ENCODE data around the gene PRPF19.

The PRPF19 gene

DNA sequence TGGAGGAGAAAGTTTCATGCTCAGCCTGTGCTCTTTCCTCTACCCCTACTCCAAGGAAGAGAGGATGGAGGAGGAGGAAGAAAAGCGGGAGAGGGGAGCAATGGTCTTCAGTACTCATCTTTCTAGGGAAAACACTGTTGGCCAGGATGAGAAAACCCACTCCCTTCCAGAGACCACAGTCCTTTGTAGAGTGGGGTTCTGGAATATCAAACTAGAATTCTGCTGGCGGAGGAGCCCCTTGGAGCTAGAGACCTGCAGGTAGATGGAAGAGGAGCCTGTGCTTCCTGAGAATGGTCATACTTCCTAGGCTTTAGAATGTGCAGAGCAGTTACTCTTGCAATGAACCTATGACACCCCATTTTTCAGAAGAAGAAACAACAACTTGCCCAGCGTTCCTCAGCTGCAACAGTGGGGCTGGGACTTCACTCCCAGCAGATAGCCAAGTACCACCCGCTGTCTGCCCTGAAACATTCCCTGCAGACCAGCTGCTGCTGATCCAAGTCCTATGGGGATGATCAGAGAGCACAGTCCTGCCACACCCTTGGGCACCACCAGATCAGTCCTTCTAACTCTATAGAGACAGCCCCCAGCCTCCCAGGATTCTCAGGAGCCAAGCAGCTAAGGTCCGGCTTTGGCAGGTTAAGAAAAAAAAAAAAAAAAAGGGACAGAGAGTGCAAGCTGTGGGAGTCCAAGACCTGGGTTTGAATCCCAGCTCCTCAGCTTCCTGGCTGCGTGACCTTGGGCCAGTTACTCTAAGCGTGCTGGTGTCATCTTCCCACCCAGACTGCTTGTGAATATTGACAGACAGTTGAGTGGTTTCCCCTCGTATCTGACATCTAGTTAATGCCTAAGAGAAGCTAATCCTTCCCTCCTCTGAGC, 51.3 kb downstream of the PRPF19 start:
- DNase-seq = no peak

DNA sequence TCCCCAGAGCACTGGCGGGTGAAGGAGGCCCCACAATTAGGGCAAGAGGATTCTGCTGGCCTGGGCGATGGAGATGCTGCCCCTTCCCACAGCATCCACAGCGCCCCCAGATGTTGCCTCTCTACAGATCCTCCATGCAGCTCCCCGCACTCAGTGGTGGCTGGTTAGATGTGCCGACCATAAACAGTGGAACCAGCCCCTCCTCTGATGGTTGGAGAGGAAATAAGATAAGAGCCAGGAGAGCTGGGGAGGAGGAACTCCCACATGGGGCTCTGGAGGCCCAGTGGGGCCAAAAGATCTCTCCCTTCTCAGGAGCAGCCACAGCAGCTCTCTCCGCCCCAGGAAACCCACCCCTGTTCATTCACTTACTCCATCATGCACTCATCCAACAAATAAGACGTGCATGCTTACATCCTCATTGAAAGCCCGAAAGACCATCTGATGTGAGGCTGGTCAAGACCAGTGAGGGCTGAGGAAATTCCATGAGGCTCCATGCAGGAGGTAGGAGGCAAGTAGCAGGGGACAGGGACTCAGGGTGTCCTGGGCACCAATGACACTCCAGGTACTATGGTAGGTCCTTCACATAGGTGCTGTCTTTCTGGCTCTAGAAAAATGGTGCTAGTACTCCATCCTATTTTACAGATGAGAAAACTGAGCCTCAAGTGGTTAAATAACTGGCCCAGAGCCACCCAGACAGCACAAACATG, 52.1 kb downstream of the PRPF19 start:
- DNase-seq = no peak

GRCh38 chr11:60852982-60853950, 53.1 kb downstream of the PRPF19 start:
- no peak for DNase-seq

GRCh38 chr11:60852117-60852981, 54.0 kb downstream of the PRPF19 start:
- no peak for DNase-seq

DNA sequence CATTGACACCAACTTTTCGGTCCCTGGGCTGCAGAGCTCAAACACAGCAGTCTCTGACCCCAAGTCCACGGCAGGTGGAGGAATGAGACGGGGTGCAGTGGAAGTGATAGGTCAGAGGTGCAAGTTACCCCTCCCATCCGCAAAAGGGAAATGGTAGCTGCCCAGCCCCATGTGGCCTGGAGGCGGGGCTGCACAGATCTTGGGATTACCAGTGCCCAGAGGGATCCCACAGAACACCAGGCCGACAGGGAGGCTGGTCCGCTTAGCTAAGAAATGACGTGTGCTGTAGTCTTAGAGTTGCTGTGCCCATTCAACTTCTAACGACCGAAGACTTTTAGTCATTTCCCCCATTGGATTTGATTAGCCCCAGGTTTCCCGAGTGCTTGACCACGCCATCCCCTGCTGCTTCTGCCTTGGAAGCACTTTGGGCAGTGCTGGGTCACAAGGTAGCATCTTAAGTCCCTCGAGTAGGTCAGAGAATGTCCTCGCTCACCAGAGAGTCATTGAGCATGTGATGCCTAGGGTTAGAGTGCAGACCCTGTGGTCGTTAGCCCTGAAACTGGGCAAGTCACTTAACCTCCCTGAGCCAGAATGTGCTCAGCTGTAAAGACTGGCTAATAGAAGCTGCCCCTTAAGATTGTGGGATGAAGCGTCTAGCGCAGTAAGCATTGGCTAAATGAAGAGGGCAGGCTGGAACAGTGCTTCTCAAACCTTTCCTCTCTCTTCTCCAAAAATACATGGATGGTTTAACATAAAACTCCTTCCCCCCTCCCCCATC, 54.9 kb downstream of the PRPF19 start:
- DNase-seq = no peak

DNA sequence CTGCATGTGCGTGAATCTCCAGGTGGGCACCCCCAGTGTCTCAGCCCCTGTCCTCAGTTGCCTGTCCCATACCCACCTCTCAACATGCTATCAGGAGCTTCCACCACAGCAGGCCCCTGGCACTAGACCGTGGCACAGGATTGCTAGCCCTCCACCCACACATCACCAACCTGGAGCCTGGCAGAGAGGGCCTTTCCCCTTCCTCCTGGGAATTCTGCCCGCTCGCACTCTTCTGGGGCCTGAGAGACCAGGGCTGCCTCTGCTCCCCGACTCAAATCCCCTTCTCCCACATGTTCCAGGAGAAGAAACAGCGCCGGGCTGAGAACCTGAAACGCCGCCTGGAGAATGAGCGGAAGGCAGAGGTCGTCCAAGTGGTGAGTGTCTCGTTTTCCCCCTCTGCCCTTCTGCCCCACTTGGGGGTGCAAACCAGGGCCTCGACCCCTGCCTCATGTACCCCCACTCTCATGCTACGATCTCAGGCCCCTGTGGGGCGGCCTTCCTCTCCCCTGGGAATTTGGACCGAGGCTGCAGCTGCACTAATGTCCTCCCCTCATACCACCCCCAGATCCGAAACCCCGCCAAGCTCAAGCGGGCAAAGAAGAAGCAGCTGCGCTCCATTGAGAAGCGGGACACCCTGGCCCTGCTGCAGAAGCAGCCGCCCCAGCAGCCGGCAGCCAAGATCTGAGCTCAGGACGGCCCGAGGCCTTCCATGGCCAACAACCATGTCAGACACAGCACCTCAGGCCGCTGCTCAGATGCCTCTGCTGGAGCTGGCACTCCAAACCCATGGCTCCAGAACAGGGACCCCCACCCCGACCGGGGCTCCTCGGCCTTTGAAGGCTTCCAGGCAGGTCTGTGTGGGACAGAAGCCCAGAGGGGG, 56.5 kb downstream of the PRPF19 start:
- no peak for DNase-seq

- DNase-seq = no peak
Measured at GRCh38 chr11:60848714-60849151, 57.7 kb downstream of the PRPF19 start.

DNA sequence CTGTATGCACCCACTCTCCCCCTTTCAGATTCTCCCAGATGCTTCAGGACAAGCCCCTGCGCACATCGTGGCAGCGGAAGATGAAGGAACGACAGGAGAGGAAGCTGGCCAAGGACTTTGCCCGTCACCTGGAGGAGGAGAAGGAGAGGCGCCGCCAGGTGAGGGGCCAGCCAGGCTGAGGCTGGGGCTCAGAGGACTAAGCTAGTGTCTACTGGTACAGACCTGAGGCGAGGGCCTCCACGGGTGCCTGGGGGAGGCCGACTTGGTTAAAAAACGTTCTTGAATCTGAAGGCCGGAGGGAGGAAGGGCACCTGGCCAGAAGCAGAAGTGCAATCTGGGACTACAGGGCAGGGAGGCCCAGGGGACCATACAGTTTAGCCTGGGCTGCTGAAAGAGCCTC, 58.5 kb downstream of the PRPF19 start:
- DNase-seq = no peak

DNA sequence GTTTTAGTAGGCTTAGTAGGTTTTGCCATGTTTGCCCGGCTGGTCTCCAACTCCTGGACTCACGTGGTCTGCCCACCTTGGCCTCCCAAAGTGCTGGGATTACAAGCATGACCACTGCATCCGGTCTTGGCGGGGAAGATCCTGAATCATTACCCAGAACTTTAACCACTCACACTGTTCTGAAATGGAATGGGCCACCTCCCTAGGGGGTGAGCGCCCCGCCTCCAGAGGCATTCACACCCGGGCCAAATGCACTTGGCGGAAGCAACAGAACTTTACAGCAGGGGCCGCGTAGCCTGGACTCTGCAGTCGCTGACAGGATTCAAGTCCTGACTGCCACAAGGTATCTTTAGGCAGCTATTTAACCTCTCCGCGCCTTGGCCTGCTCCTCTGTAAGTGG, 59.1 kb downstream of the PRPF19 start:
- no peak for DNase-seq

DNA sequence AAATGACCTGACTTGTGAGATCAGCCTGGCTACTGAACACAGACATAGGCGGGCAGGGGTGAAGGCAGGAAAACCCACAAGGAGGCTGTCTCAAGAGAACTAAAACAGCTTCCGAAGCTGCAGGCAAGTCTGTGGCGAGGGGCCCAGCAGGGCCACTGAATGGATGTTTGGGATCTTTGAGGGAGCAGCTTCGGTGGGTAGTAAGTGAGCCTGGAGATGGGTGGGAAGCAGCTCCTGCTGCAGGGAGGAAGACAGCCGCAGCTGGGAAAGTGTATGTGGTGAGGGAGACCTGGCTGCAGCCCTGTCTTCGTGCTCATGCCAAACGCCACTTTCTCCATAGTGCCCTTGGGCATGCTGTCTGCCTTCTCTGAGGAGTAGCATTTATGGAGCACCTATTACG, 61.0 kb downstream of the PRPF19 start:
- DNase-seq = no peak

DNA sequence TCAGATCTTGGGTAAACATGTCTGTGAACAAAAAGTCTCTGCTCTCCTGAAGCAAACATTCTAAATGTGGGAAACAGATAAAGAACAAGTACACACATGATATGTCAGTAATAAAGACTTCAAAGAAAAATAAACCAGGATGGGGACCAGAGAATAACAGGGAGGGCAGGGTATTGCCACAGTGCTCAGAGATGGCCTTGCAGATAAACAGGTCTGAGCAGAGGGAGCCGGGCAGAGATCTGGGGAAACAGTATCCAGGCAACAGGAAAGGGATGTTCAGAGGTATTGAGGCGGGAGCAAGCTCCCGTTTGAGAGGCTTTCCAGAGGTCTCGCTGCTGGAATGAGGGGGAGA, 61.5 kb downstream of the PRPF19 start:
- no peak for DNase-seq

DNA sequence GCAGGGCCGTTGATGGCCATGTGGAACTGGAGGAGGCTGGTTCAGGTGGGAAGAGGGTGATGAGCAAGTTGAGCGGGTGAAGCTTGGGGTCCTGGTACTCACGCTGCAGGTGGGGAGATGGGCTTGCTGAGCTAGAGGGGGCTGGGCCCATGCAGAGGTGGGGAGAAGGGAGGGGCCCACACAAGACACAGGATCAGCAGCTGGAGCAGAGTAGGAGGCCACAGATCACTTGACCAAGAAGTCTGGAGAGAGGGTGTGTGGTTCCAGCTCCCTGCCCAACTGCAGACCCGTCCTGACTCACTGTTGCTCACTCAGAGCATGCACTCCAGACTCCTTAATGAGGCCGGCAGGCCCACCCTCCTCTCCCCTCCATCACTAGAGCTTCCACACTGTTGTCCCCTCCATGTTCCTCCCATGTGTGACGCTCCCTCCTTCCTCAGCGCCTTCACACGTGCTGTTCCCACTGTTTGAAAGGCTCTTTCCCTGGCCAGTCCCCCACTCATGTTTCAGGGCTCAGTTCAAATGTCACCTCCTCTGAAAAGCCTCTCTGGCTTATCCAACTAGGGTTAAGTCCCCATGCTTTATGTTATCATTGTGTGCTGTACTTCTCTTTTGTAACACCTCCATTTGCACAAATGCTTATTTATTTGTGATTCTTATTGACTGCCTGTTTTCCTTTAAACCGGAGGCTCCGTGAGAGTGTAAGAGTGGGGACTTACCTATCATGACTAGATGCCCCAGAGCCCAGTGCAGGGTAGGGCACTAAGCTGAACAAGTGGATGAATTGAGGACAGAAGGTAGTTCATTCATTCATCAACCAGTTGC, 62.1 kb downstream of the PRPF19 start:
- DNase-seq = no peak

- DNase-seq = no peak
Measured at GRCh38 chr11:60842668-60843600, 63.5 kb downstream of the PRPF19 start.

DNA sequence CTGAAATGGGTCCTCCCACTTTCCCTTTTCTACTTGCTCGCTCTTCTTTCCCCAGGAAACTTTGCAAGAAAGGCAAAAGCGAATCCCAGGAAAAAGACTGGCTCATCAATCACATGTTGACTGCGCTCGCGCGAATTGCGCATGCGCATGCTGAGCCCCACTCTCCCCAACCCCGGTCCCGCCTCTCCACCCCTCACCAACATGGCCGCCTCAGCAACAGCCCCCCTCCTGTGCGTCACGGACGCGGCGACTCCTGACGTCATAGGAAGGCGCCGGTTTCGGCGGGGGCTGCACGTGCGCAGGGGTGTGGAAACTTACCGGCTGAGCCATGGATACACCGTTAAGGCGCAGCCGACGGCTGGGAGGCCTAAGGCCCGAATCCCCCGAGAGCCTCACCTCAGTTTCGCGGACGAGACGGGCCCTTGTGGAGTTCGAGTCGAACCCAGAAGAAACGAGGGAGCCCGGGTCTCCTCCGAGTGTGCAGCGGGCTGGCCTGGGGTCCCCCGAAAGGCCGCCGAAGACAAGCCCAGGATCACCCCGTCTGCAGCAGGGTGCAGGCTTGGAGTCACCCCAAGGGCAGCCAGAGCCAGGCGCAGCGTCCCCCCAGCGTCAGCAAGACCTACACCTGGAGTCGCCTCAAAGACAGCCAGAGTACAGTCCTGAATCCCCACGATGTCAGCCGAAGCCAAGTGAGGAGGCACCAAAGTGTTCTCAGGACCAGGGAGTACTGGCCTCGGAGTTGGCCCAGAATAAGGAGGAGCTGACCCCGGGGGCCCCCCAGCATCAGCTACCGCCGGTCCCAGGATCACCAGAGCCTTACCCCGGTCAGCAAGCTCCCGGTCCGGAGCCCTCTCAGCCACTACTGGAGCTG, 64.4 kb downstream of the PRPF19 start, which contains the start of gene CCDC86:
CCDC86 (plus strand) TSS at position 317 of the 871 bp plus-strand sequence; CDS start at position 329, 12 bp downstream.
- peak; percentile 97 for DNase-seq

Measured in CD4-positive, alpha-beta T cell treated with Interleukin-4 for 1 hour (primary cell).